ENCODE results near the gene NID1. TPM values are rescaled to one million over a fixed set of nuclear protein-coding genes. Genes with fewer than 3 reads are reported as not detected.
"Not testable (repeated sequence)": the region's sequence is repeated elsewhere in the genome, so short reads cannot be mapped to it uniquely, and the experiment has no call there.

The NID1 gene
- total RNA-seq, 4 donors from 2014 or later: 70.7 to 252 (median 184) TPM

- TF ChIP-seq POLR2A (IDR thresholded peaks at IDR 0.05) (no peak), CTCF (IDR thresholded peaks at IDR 0.05) (no peak)
- Histone ChIP-seq H3K27ac (no peak overlapping the region), H3K4me3 (no peak overlapping the region), H3K36me3 (no peaks in the 10 kb centered on the region), H3K4me1 (no peaks in the 10 kb centered on the region), H3K9me3 (no peaks in the 10 kb centered on the region), H3K27me3 (no peaks in the 10 kb centered on the region)
- no peak for DNase-seq
- intact Hi-C loops (cut with DNase I; ENCODE audit: low total_unique reads): no loop called here
These were observed 34.6 kb upstream of the NID1 start for GRCh38 chr1:236099355-236099974.

DNA sequence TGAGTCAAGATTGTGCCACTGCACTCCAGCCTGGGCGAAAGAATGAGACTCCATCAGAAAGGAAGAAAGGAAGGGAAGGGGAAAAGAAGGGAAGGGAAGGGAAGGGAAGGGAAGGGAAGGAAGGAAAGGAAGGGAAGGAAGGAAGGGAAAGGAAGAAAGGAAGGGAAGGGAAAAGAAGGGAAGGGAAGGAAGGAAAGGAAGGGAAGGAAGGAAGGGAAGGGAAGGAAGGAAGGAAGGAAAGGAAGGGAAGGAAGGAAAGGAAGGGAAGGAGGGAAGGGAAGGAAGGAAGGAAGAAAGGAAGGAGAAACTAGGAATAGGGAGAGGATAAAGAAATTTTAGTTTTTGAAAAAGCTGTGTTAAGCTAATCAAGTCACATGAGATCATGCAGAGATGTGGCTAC lies 33.4 kb upstream of the NID1 start:
- intact Hi-C loops (cut with DNase I; ENCODE audit: low total_unique reads): no loop called here
- Histone ChIP-seq H3K9me3 (no peaks in the 10 kb centered on the region), H3K4me3 (no peak overlapping the region), H3K27ac (no peak overlapping the region), H3K36me3 (no peaks in the 10 kb centered on the region), H3K27me3 (no peaks in the 10 kb centered on the region), H3K4me1 (no peaks in the 10 kb centered on the region)
- no peak for DNase-seq
- TF ChIP-seq CTCF (IDR thresholded peaks at IDR 0.05): no peak
- no peak for TF ChIP-seq POLR2A (IDR thresholded peaks at IDR 0.05)

GRCh38 chr1:236096660-236097482 lies 32.0 kb upstream of the NID1 start:
- intact Hi-C loops (cut with DNase I; ENCODE audit: low total_unique reads); H3K9me3 ChIP-seq; H3K36me3 ChIP-seq; H3K4me1 ChIP-seq; H3K27me3 ChIP-seq; H3K4me3 ChIP-seq: not testable (repeated sequence)
- DNase-seq: peak; percentile 62 to 81
- peak overlapping the region in 1 of 2 donors; percentile 21 for H3K27ac ChIP-seq

DNA sequence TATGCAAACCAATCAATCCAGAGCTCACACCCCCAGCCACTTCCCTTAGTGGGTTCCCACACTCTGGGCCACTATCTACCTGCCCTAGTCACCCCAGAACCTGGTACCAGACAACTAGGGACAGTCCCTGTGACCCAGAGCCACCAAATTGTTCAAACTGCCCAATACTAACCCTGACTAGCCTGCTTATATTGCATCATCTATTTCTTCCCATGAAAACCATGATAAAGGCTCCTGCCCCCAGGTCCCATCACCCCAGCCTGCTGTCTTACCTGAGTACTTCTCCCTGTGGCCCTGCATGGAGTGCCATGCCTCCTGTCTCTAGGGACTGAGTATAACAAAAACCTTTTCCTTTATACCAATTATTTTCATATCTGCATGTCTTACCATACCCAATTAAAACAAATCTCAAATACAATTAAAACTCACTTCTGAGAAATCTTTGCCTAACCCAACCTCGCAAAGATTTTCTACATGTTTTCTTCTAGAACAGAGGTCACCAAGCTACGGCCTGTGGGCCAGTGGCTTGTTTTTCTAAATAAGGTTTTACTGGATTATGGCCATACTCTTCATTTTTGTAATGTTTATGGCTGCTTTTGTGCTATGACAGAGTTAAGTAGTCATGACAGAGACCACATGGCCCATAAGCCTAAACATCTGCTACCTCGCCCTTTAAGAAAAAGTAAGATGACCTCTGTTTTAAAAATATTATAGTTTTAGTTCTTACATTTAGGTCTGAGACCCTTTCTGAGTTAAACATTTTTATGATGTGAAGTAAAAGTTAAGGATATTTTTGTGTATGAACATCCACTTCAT lies 31.0 kb upstream of the NID1 start:
- no peaks in the 10 kb centered on the region for H3K9me3 ChIP-seq
- no peaks in the 10 kb centered on the region for H3K27me3 ChIP-seq
- TF ChIP-seq CTCF (IDR thresholded peaks at IDR 0.05) (no peak), POLR2A (IDR thresholded peaks at IDR 0.05) (no peak)
- no peak for DNase-seq
- no peaks in the 10 kb centered on the region for H3K36me3 ChIP-seq
- intact Hi-C loops (cut with DNase I; ENCODE audit: low total_unique reads): no loop called here
- H3K4me3 ChIP-seq: no peak overlapping the region
- H3K4me1 ChIP-seq: no peaks in the 10 kb centered on the region
- H3K27ac ChIP-seq: no peak overlapping the region

DNA sequence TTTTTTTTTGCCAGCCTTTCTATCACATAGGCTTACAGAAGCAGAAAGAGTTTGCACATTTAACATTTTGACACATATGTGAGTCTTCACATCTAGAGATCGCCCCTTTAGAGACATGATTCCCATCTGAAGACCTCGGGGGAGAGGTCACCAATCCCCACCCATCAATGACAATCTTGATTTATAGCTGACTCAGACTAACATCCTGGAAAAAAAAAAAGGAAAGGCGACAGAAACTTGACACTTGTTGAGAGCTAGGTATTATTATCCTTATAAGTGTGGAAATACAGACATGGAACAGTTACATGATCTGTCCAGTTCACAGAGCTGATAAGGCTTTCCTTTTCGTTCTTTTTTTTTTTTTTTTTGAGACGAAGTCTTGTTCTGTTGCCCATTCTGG lies 28.0 kb upstream of the NID1 start:
- H3K36me3 ChIP-seq: no peaks in the 10 kb centered on the region
- no peak overlapping the region for H3K4me3 ChIP-seq
- H3K4me1 ChIP-seq: no peaks in the 10 kb centered on the region
- TF ChIP-seq POLR2A (IDR thresholded peaks at IDR 0.05) (no peak), CTCF (IDR thresholded peaks at IDR 0.05) (no peak)
- H3K27ac ChIP-seq: no peak overlapping the region
- no peaks in the 10 kb centered on the region for H3K9me3 ChIP-seq
- no peaks in the 10 kb centered on the region for H3K27me3 ChIP-seq
- intact Hi-C loops (cut with DNase I; ENCODE audit: low total_unique reads): no loop called here
- DNase-seq: no peak
